ENCODE data around the gene KIAA1614.
"Not testable (repeated sequence)": the region's sequence is repeated elsewhere in the genome, so short reads cannot be mapped to it uniquely, and the experiment has no call there.

GRCh38 chr1:180968834-180969233 lies 56.1 kb downstream of the KIAA1614 start:
- TF ChIP-seq EZH2 (IDR thresholded peaks at IDR 0.05); FOXP2 (optimal IDR thresholded peaks at IDR 0.05; ENCODE audit: control extremely low read depth, extremely low read length, insufficient read depth); POLR2AphosphoS5 (IDR thresholded peaks at IDR 0.05; ENCODE audit: borderline replicate concordance, low read depth, low read length): not testable (repeated sequence)
